Ovary (tissue), 9 donors: ENCODE results near the gene NRL. TPM values are rescaled to one million over a fixed set of nuclear protein-coding genes. Genes with fewer than 3 reads are reported as not detected.

Experiments
- DNase-seq, 5 donors: peaks; one replicate each; pipeline ENCODE4 v3.0.0-alpha.2; 2019 to 2020
- H3K27ac ChIP-seq, 2 donors: fragments of 200-600 bp; one replicate each; pipeline versions ENCODE4 v1.5.1 to v1.8.0; 2019 to 2022
- H3K27me3 ChIP-seq: fragments of 200-600 bp; one replicate; pipeline ENCODE4 v1.8.0; 2022
- H3K36me3 ChIP-seq: fragments of 200-600 bp; sonication (generic); one replicate; pipeline ENCODE4 v1.5.1; 2019
- H3K4me1 ChIP-seq: one replicate; pipeline ENCODE4 v1.8.1; 2013; ENCODE audit warnings: mild to moderate bottlenecking, moderate library complexity; ENCODE audit not compliant: insufficient read depth
- H3K4me3 ChIP-seq: fragments of 200-600 bp; sonication (generic); one replicate; pipeline ENCODE4 v1.5.1; 2017
- H3K9me3 ChIP-seq, 2 donors: fragments of 200-600 bp in 1 of 2; sonication (generic) in 1 of 2; one replicate each; pipeline versions ENCODE4 v1.5.1 to v1.8.1; 2013 to 2019; ENCODE audit warnings: mild to moderate bottlenecking in 1 of 2, moderate library complexity in 1 of 2
- EP300 ChIP-seq: sonication (generic); formaldehyde crosslinking; IDR thresholded peaks from one replicate; pipeline ENCODE4 v1.6.1; 2017; ENCODE audit warnings: antibody characterized with exemption
- POLR2A ChIP-seq: fragments of 450-650 bp; IDR thresholded peaks from one replicate; pipeline ENCODE4 v1.6.1; 2017; ENCODE audit warnings: antibody characterized with exemption, mild to moderate bottlenecking, moderate library complexity
- WGBS, 3 donors: extraction: QIAGEN DNeasy Blood & Tissue Kit in 1 of 3; methylation state at CpG; one replicate each; pipeline versions ENCODE4 v1.1.5 to v1.1.7; 2013 to 2017; 5-methylcytosine and 5-hydroxymethylcytosine counted together
- intact Hi-C, 4 donors: fragments of 100-400 bp; cut with DNase I; formaldehyde crosslinking; loops; one replicate each; pipeline versions ENCODE4 v1.11.0 to v1.15.1; 2022 to 2023
- polyA plus RNA-seq, 2 donors: library from polyadenylated mRNA; stranded (reverse); fragments of 200-250 nt in 1 of 2; fragments of 350-450 nt in 1 of 2; fragmentation: Illumina TruSeq in 1 of 2; extraction: RNeasy Lipid Tissue Mini Kit (QIAGEN cat#74804) in 1 of 2; gene quantifications; one replicate each; pipeline ENCODE4 v1.2.3, GENCODE V29; 2013 to 2014
- total RNA-seq, 7 donors: library from RNA; depleted of rRNA in 2 of 7; stranded (reverse); fragments of >200 nt in 2 of 7; fragmentation: NEBNext Ultra II Directional in 3 of 7; extraction: Animal tissue kit (Norgen Biotek cat#: 25700) in 3 of 7; gene quantifications; one replicate each; pipeline versions ENCODE4 v1.1.0 to v1.2.4, GENCODE V29; 2016 to 2023
- TF ChIP-seq, protein P1 (sequence below), 3 donors: fragments of 450-650 bp in 2 of 3; fragments of 200-600 bp in 1 of 3; IDR thresholded peaks; one replicate each; pipeline versions ENCODE4 v1.5.1 to v1.8.0; 2016 to 2022; ENCODE audit warnings: antibody characterized with exemption in 3 of 3, mild to moderate bottlenecking in 1 of 3
- donor health status: DM: no; HTN: no; CAD: no; lungs with moderate emphysema.
- donor health status: DM: no; HTN: no; CAD: no.
- donor health status: Bipolar disorder and iron deficiency.
- donor health status: DM: yes; HTN: yes; CAD: no.
- donor health status: DM: no; HTN: no; CAD: no.
- donor health status: DM: yes; HTN: yes; CAD: no.

The NRL gene
- total and polyA plus RNA-seq, 9 donors: 0.78 to 4.1 (median 2.8) TPM

DNA sequence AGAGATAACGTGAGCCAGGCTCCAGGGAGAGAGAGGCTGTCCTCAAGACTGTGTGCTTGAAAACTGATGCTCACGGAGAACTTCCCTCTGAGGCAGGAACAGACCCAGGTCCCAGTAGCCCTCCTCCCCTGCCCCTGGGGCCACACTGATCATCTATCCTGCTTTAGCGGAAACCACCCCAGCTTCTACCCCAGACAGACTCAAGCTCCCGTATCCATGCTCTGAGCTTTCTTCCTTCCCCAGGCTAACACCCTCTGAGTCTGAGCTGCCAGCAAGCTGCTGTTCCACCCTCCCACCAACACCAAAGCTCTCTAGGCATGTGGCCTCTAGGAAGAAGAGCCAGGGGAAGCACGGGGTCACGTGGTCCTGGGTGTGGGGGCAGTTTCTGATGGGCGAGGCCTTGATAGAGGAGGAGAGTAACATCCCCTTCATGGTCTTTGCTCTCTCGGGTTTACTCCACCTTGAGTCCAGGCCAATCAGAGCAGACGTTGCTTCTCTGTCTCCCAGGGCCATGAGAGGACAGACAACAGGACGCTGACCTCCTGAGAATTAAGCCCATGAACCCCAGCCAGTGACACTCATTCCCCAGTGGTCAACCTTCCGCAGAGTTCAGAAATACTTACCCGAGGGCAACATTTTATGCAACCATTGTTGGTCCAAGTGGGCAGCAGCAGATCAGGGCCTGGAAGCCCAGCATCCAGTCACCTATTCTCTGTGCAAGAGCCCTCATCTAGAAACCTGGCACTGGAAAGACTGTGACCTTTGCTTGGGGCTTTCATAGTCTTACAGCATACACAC, 19.3 kb downstream of the NRL start:
- DNase-seq: peak in 2 of 5 donors; percentile 30 to 31
- no peak for TF ChIP-seq POLR2A
- TF ChIP-seq EP300: no peak
- TF ChIP-seq, protein P1, sequence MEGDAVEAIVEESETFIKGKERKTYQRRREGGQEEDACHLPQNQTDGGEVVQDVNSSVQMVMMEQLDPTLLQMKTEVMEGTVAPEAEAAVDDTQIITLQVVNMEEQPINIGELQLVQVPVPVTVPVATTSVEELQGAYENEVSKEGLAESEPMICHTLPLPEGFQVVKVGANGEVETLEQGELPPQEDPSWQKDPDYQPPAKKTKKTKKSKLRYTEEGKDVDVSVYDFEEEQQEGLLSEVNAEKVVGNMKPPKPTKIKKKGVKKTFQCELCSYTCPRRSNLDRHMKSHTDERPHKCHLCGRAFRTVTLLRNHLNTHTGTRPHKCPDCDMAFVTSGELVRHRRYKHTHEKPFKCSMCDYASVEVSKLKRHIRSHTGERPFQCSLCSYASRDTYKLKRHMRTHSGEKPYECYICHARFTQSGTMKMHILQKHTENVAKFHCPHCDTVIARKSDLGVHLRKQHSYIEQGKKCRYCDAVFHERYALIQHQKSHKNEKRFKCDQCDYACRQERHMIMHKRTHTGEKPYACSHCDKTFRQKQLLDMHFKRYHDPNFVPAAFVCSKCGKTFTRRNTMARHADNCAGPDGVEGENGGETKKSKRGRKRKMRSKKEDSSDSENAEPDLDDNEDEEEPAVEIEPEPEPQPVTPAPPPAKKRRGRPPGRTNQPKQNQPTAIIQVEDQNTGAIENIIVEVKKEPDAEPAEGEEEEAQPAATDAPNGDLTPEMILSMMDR (IDR thresholded peaks at IDR 0.05): no peak
- Histone ChIP-seq H3K36me3 (no peaks in the 10 kb centered on the region), H3K27me3 (no peaks in the 10 kb centered on the region), H3K4me3 (peak overlapping the region; percentile 63), H3K4me1 (peaks cover 3% of the 10 kb centered on the region), H3K9me3 (no peaks in the 10 kb centered on the region), H3K27ac (no peak overlapping the region)
- intact Hi-C loops: loop anchor here in 1 of 4 donors (10.0 kb wide), 1 partner anchor 111 kb away; the partner anchor contains the start of gene DHRS4L2
- WGBS, 3 donors: 70 to 81% (median 74%) methylated on average over 12 of the region's 12 CpGs

DNA sequence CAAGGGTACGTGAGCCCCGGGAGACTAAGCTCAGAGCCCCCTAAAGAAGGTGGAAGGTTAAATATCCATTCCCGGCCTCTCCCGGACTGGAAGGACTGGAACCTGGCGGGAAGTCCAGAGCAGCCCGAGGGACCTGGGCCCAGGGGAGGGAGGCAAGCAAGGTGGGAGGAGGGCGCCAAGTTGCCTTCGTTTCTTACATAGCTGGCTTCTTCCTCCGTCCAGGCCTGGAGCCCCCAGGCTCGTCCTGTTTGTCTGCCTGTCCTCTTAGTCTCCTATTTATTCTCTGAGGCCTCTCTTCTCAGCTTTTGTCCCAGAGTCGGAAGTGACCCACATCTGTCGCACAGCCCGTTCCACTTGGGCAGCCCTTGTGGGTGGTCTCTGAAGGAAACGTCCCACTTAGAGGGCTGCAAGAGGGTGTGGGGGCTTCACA, 19.9 kb downstream of the NRL start:
- peaks cover 3% of the 10 kb centered on the region for H3K4me1 ChIP-seq
- DNase-seq: peak in 1 of 5 donors; percentile 31
- H3K36me3 ChIP-seq: no peaks in the 10 kb centered on the region
- peak overlapping the region; percentile 40 to 46 for H3K27ac ChIP-seq
- 27 to 32% (median 32%) methylated on average over 14 of the region's 14 CpGs for WGBS, 3 donors
- no peaks in the 10 kb centered on the region for H3K9me3 ChIP-seq
- H3K4me3 ChIP-seq: peak overlapping the region; percentile 63
- no peaks in the 10 kb centered on the region for H3K27me3 ChIP-seq
- intact Hi-C loops: loop anchor here in 1 of 4 donors (10.0 kb wide), 1 partner anchor 110 kb away; the partner anchor contains the start of gene DHRS4L2
- TF ChIP-seq EP300 (no peak), POLR2A (no peak)
- TF ChIP-seq, protein P1 (IDR thresholded peaks at IDR 0.05): no peak

DNA sequence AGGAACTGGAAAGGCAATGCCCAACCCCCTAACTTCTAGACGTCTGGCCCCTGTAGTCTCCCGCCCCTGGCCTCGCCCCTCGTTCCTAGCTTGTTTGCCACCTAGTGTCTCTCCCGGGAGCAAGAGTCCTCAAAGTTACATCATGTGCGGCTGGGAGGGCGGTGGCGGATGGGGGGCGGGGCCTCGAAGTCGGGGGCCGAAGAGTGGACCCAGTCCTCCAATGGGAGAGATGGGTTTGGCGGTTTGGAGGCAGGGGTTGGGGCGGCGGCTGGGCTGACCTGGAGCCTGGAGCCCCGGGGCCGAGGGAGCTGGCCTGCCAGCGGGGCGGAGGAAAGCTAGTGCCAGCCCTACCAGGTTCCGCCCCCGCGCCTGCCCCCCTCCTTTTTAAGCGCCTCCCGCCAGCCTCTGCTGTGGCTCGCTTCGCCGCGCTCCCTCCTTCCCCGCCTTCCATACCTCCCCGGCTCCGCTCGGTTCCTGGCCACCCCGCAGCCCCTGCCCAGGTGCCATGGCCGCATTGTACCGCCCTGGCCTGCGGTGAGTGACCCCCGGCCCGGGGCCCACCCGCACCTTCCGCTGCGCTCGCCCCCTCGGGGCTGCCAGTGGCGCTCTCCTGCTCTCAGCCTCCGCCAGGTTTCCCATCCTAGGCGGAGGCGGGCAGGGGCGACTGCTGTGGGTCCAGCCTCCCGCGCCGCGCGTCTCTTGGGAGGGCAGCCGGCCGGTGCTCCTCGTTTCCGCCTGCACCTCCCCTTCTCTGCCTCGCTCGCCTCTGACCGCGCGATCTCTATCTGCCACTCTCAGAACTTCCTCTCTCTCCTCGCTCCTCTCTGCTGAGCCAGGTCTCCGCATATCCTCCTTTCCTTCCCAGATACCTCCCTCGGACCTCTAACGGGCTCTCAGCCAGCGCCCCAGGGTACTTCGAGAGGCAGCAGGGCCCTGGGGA, 20.6 kb downstream of the NRL start, which contains the start of gene PCK2:
Gene PCK2 (plus strand): TSS at position 411 of the 940 bp plus-strand sequence. CDS start 95 bp downstream, at position 506.
- no peaks in the 10 kb centered on the region for H3K27me3 ChIP-seq
- no peaks in the 10 kb centered on the region for H3K36me3 ChIP-seq
- H3K9me3 ChIP-seq: no peaks in the 10 kb centered on the region
- WGBS, 3 donors: 1% methylated on average over 62 to 68 of the region's 68 CpGs
- H3K4me3 ChIP-seq: peak within 1 kb of the TSS; percentile 63
- TF ChIP-seq, protein P1 (IDR thresholded peaks at IDR 0.05): peak in 1 of 3 donors; percentile 52
- no peak for TF ChIP-seq EP300
- TF ChIP-seq POLR2A: peak; percentile 48
- H3K27ac ChIP-seq: peak within 1 kb of the TSS; percentile 40 to 46
- peak; percentile 75 to 88 (median 81) for DNase-seq
- H3K4me1 ChIP-seq: peaks cover 3% of the 10 kb centered on the region
- intact Hi-C loops: loop anchor here in 1 of 4 donors (10.0 kb wide), 1 partner anchor 109 kb away; the partner anchor contains the start of gene DHRS4L2
